ENCODE results near the gene SYP.

- TF ChIP-seq CTCF (IDR thresholded peaks at IDR 0.05 in 8 of 11, conservative IDR thresholded peaks at IDR 0.05 in 3 of 11) (no peak), POLR2AphosphoS5 (IDR thresholded peaks at IDR 0.05) (no peak), POLR2A (IDR thresholded peaks at IDR 0.05) (no peak)
Observed at GRCh38 chrX:49187028-49187394, 13.0 kb downstream of the SYP start.

Data from spleen (tissue), 7 donors.